GM12801 (cell line): ENCODE results near the gene GSPT1.

Source experiments
- CTCF ChIP-seq: IDR thresholded peaks from one replicate; pipeline ENCODE4 v1.5.1; 2011; ENCODE audit warnings: control low read depth; ENCODE audit not compliant: insufficient read length; ENCODE audit errors: extremely low read depth

The GSPT1 gene

GRCh38 chr16:11915644-11916523 is at the start of gene GSPT1:
Gene GSPT1 (minus strand): TSS chr16:11915956. CDS start chr16:11915720, 236 bp downstream.
- no peak for TF ChIP-seq CTCF

GRCh38 chr16:11964761-11965551 is 49.2 kb upstream of the GSPT1 start, which contains the start of gene TNFRSF17:
Gene TNFRSF17 (plus strand): TSS chr16:11965210. CDS start chr16:11965325, 115 bp downstream.
- no peak for TF ChIP-seq CTCF

- no peak for TF ChIP-seq CTCF
These were observed 48.0 kb upstream of the GSPT1 start for GRCh38 chr16:11963706-11964105.

- TF ChIP-seq CTCF = no peak
These were observed 42.0 kb upstream of the GSPT1 start for GRCh38 chr16:11957591-11958395.

GRCh38 chr16:11956558-11956957 is 40.8 kb upstream of the GSPT1 start:
- no peak for TF ChIP-seq CTCF

- no peak for TF ChIP-seq CTCF
These were observed 40.0 kb upstream of the GSPT1 start for GRCh38 chr16:11955713-11956123.
